K562 (cell line): Measurements from ENCODE around the gene COL4A5.

ENCODE experiments used
- CBX5 ChIP-seq: IDR thresholded peaks from 2 replicates; pipeline ENCODE4 v1.6.1; 2014; ENCODE audit warnings: low read depth, borderline replicate concordance
- CEBPB ChIP-seq: fragments of 450-650 bp; IDR thresholded peaks from 2 replicates; pipeline ENCODE4 v1.6.1; 2016; ENCODE audit warnings: missing genetic modification characterization, missing compliant biosample characterization
- ESRRA ChIP-seq: fragments of 450-650 bp; IDR thresholded peaks from 2 replicates; pipeline ENCODE4 v1.6.1; 2014; ENCODE audit warnings: low read depth, mild to moderate bottlenecking, moderate library complexity, borderline replicate concordance
- EZH2 ChIP-seq: IDR thresholded peaks from 2 replicates; pipeline ENCODE4 v1.6.1; 2012; ENCODE audit warnings: low read depth, mild to moderate bottlenecking, inconsistent platforms, low read length, borderline replicate concordance
- HDGF ChIP-seq: fragments of 450-650 bp; IDR thresholded peaks from 2 replicates; pipeline ENCODE4 v1.6.1; 2016
- HNRNPK ChIP-seq: fragments of 200-400 bp; formaldehyde crosslinking; IDR thresholded peaks from one replicate; pipeline ENCODE4 v1.6.1; 2018; ENCODE audit warnings: mild to moderate bottlenecking, low read depth, low read length; ENCODE audit not compliant: poor library complexity, severe bottlenecking
- MAZ ChIP-seq, 2 experiments: fragments of 450-650 bp in 1 of 2; sonication (generic) in 1 of 2; formaldehyde crosslinking; IDR thresholded peaks in 1 of 2; conservative IDR thresholded peaks in 1 of 2; 2 replicates each; pipeline versions ENCODE4 v1.4.0 to v1.5.0; 2020; ENCODE audit warnings: mild to moderate bottlenecking in 1 of 2, missing genetic modification reagents in 1 of 2
- MECOM ChIP-seq: fragments of 250-450 bp; sonication (Bioruptor Pico); IDR thresholded peaks from 2 replicates; pipeline ENCODE4 v1.8.0; 2022; ENCODE audit warnings: inconsistent platforms
- POLR2AphosphoS2 ChIP-seq: IDR thresholded peaks from 2 replicates; pipeline ENCODE4 v1.6.1; 2012; ENCODE audit warnings: low read length, improper control_type of control experiment
- RHOXF2B ChIP-seq: fragments of 250-450 bp; sonication (Bioruptor Pico); conservative IDR thresholded peaks from 2 replicates; pipeline ENCODE4 v1.5.1; 2021
- SOX6 ChIP-seq: fragments of 450-650 bp; IDR thresholded peaks from 2 replicates; pipeline ENCODE4 v1.6.1; 2014; ENCODE audit warnings: mild to moderate bottlenecking
- U2AF1 ChIP-seq: fragments of 200-400 bp; formaldehyde crosslinking; optimal IDR thresholded peaks from 2 replicates; pipeline ENCODE3; 2017; ENCODE audit warnings: mild to moderate bottlenecking, low read depth, low read length, moderate library complexity
- TF ChIP-seq, protein P1 (sequence below), 3 experiments: IDR thresholded peaks in 2 of 3; conservative IDR thresholded peaks in 1 of 3; 2 replicates each; pipeline ENCODE4 v1.5.1; 2011 to 2012; ENCODE audit warnings: low read length in 3 of 3, mild to moderate bottlenecking in 3 of 3, control low read depth in 2 of 3, improper control_type of control experiment in 1 of 3, inconsistent platforms in 1 of 3, low read depth in 1 of 3, mixed read lengths in 1 of 3, moderate library complexity in 1 of 3; ENCODE audit not compliant: insufficient read depth in 2 of 3

DNA sequence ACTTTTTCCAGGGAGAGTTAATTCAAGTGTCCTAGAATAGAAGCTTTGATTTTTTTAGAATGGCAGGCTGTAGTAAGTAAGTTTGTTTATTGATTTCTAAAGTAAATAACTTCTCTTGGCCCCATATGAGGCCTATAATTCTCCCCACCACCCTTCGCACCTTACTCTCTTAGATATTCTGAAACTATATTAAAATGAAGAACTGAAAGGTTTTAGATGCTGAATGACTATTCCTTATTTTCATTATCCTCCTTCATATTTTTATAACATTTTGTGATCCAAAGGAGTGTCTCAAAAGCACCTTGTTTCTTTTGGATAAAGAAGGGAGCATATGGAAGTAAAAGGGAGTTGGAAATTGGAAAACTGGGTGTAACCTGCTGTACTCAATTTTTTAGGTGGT lies 226.5 kb downstream of the COL4A5 start:
- TF ChIP-seq U2AF1 (no peak), MECOM (CRISPR knock-in tag) (no peak), EZH2 (no peak), MAZ (CRISPR knock-in tag; conservative IDR thresholded peaks at IDR 0.05 in 1 of 2, IDR thresholded peaks at IDR 0.05 in 1 of 2) (no peak), HDGF (no peak), POLR2AphosphoS2 (no peak), HNRNPK (no peak), CEBPB (tag) (no peak), CBX5 (no peak), ESRRA (no peak), SOX6 (no peak), RHOXF2B (CRISPR knock-in tag) (no peak)
- TF ChIP-seq, protein P1, sequence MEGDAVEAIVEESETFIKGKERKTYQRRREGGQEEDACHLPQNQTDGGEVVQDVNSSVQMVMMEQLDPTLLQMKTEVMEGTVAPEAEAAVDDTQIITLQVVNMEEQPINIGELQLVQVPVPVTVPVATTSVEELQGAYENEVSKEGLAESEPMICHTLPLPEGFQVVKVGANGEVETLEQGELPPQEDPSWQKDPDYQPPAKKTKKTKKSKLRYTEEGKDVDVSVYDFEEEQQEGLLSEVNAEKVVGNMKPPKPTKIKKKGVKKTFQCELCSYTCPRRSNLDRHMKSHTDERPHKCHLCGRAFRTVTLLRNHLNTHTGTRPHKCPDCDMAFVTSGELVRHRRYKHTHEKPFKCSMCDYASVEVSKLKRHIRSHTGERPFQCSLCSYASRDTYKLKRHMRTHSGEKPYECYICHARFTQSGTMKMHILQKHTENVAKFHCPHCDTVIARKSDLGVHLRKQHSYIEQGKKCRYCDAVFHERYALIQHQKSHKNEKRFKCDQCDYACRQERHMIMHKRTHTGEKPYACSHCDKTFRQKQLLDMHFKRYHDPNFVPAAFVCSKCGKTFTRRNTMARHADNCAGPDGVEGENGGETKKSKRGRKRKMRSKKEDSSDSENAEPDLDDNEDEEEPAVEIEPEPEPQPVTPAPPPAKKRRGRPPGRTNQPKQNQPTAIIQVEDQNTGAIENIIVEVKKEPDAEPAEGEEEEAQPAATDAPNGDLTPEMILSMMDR (IDR thresholded peaks at IDR 0.05 in 2 of 3, conservative IDR thresholded peaks at IDR 0.05 in 1 of 3; ENCODE audit: insufficient read depth in 2 of 3, low read depth in 1 of 3, low read length in 3 of 3), result no peak
